SU-DHL-6 (cell line): ENCODE measurements around the gene P2RY14.

ENCODE experiments used
- CTCF ChIP-seq: fragments of 200-600 bp; sonication (generic); IDR thresholded peaks from one replicate; pipeline ENCODE4 v1.5.1; 2017; ENCODE audit warnings: antibody characterized with exemption, mild to moderate bottlenecking, low read length, moderate library complexity; ENCODE audit not compliant: insufficient read depth, poor library complexity, severe bottlenecking
- EZH2phosphoT487 ChIP-seq: fragments of 200-600 bp; sonication (generic), shearing (Covaris generic); conservative IDR thresholded peaks from 2 replicates; pipeline ENCODE4 v1.6.1; 2018; ENCODE audit warnings: mild to moderate bottlenecking, antibody characterized with exemption, low read length, moderate library complexity, mixed read lengths

- no peak for TF ChIP-seq CTCF
- no peak for TF ChIP-seq EZH2phosphoT487
Observed at GRCh38 chr3:151296226-151296625, 17.9 kb upstream of the P2RY14 start.
